GM03348 (cell line): Measurements from ENCODE around the gene ZNF644.
A peak's percentile ranks its signal among the peaks of the same experiment; 100 is the strongest.
"Not testable (repeated sequence)": the region's sequence is repeated elsewhere in the genome, so short reads cannot be mapped to it uniquely, and the experiment has no call there.

Experiments
- DNase-seq: peaks from one replicate; pipeline ENCODE4 v3.0.0; 2012; ENCODE audit warnings: low spot score

Gene ZNF644

GRCh38 chr1:90925928-90926869, 95.6 kb downstream of the ZNF644 start:
- DNase-seq = peak; percentile 28

- DNase-seq = no peak
Measured at GRCh38 chr1:90924982-90925381, 96.9 kb downstream of the ZNF644 start.

GRCh38 chr1:90922996-90923395, 98.8 kb downstream of the ZNF644 start:
- DNase-seq = no peak

GRCh38 chr1:90922202-90922601, 99.6 kb downstream of the ZNF644 start:
- DNase-seq = no peak

GRCh38 chr1:90919900-90920299, 101.9 kb downstream of the ZNF644 start:
- DNase-seq = peak; percentile 4

- no peak for DNase-seq
Measured at GRCh38 chr1:90919190-90919719, 102.6 kb downstream of the ZNF644 start.

GRCh38 chr1:90911353-90911752, 110.5 kb downstream of the ZNF644 start:
- DNase-seq = no peak

GRCh38 chr1:90902672-90903071, 119.2 kb downstream of the ZNF644 start:
- no peak for DNase-seq

GRCh38 chr1:90899263-90899662, 122.6 kb downstream of the ZNF644 start:
- DNase-seq = no peak

GRCh38 chr1:90893679-90894078, 128.2 kb downstream of the ZNF644 start:
- DNase-seq = not testable (repeated sequence)

- DNase-seq = not testable (repeated sequence)
Measured at GRCh38 chr1:90892884-90893283, 129.0 kb downstream of the ZNF644 start.

- not testable (repeated sequence) for DNase-seq
Measured at GRCh38 chr1:90892196-90892595, 129.6 kb downstream of the ZNF644 start.

- DNase-seq = not testable (repeated sequence)
Measured at GRCh38 chr1:90891756-90892155, 130.1 kb downstream of the ZNF644 start.

GRCh38 chr1:90882221-90882620, 139.6 kb downstream of the ZNF644 start:
- DNase-seq = no peak

- DNase-seq = no peak
Measured at GRCh38 chr1:90881034-90881433, 140.8 kb downstream of the ZNF644 start.

GRCh38 chr1:90879281-90879680, 142.6 kb downstream of the ZNF644 start:
- no peak for DNase-seq

GRCh38 chr1:90876101-90876500, 145.7 kb downstream of the ZNF644 start:
- DNase-seq = no peak
